ENCODE measurements around the gene CBLB. TPM values are rescaled to one million over a fixed set of nuclear protein-coding genes. Genes with fewer than 3 reads are reported as not detected.

CBLB gene
- total RNA-seq: 19.8 TPM

- Histone ChIP-seq H3K4me1 (ENCODE audit: control insufficient read depth in 3 of 3, insufficient read depth in 3 of 3, low read length in 3 of 3) (peaks cover 5 to 26% (median 5%) of the 10 kb centered on the region in 3 donors), H3K9me3 (ENCODE audit: control insufficient read depth in 3 of 3, low read length in 3 of 3) (no peaks in the 10 kb centered on the region), H3K27me3 (ENCODE audit: control insufficient read depth in 3 of 3, insufficient read depth in 3 of 3, low read length in 3 of 3) (no peaks in the 10 kb centered on the region), H3K27ac (ENCODE audit: low read depth, low read length) (peak within 1 kb of the TSS; percentile 92), H3K4me3 (ENCODE audit: low read length in 3 of 3) (peak within 1 kb of the TSS; percentile 85 to 96 (median 95)), H3K36me3 (ENCODE audit: control insufficient read depth in 3 of 3, insufficient read depth in 3 of 3, low read length in 3 of 3) (no peaks in the 10 kb centered on the region), H3K9ac (ENCODE audit: low read depth in 1 of 3, low read length in 3 of 3) (peak within 1 kb of the TSS; percentile 89 to 92 (median 89))
These were observed at the start of gene CBLB for GRCh38 chr3:105868742-105869530. TSS of gene CBLB (minus strand) at chr3:105869012. CDS start at chr3:105867577, 1,435 bp downstream.

- no peak overlapping the region for H3K27ac ChIP-seq (ENCODE audit: low read depth, low read length)
- no peak overlapping the region for H3K4me3 ChIP-seq (ENCODE audit: low read length in 3 of 3)
- peaks cover 0 to 4% (median 2%) of the 10 kb centered on the region in 3 donors for H3K9me3 ChIP-seq (ENCODE audit: control insufficient read depth in 3 of 3, low read length in 3 of 3)
- no peaks in the 10 kb centered on the region for H3K27me3 ChIP-seq (ENCODE audit: control insufficient read depth in 3 of 3, insufficient read depth in 3 of 3, low read length in 3 of 3)
- H3K36me3 ChIP-seq (ENCODE audit: control insufficient read depth in 3 of 3, insufficient read depth in 3 of 3, low read length in 3 of 3): no peaks in the 10 kb centered on the region
- H3K9ac ChIP-seq (ENCODE audit: low read depth in 1 of 3, low read length in 3 of 3): no peak overlapping the region
- no peaks in the 10 kb centered on the region for H3K4me1 ChIP-seq (ENCODE audit: control insufficient read depth in 3 of 3, insufficient read depth in 3 of 3, low read length in 3 of 3)
These were observed 48.0 kb upstream of the CBLB start for GRCh38 chr3:105916767-105917166.

DNA sequence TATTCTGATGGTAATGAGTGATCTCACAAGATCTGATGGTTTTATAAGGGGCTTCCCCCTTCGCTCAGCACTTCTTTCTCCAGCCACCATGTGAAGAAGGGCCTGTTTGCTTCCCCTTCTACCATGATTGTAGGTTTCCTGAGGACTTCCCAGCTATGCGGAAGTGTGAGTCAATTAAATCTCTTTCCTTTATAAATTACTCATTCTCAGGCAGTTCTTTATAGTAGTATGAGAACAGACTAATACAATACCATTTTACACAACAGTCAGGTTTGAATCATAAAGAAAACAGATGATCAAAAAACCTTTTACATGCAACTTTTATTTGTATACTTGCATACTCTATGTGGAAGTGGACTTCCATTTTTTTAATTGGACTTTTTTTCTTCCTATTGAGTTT is 46.7 kb upstream of the CBLB start:
- Histone ChIP-seq H3K9ac (ENCODE audit: low read depth in 1 of 3, low read length in 3 of 3) (no peak overlapping the region), H3K4me1 (ENCODE audit: control insufficient read depth in 3 of 3, insufficient read depth in 3 of 3, low read length in 3 of 3) (no peaks in the 10 kb centered on the region), H3K27ac (ENCODE audit: low read depth, low read length) (no peak overlapping the region), H3K36me3 (ENCODE audit: control insufficient read depth in 3 of 3, insufficient read depth in 3 of 3, low read length in 3 of 3) (no peaks in the 10 kb centered on the region), H3K4me3 (ENCODE audit: low read length in 3 of 3) (no peak overlapping the region), H3K9me3 (ENCODE audit: control insufficient read depth in 3 of 3, low read length in 3 of 3) (peaks cover 0 to 4% (median 0%) of the 10 kb centered on the region in 3 donors), H3K27me3 (ENCODE audit: control insufficient read depth in 3 of 3, insufficient read depth in 3 of 3, low read length in 3 of 3) (no peaks in the 10 kb centered on the region)

- Histone ChIP-seq H3K9me3 (ENCODE audit: control insufficient read depth in 3 of 3, low read length in 3 of 3) (peaks cover 0 to 4% (median 0%) of the 10 kb centered on the region in 3 donors), H3K27me3 (ENCODE audit: control insufficient read depth in 3 of 3, insufficient read depth in 3 of 3, low read length in 3 of 3) (no peaks in the 10 kb centered on the region), H3K36me3 (ENCODE audit: control insufficient read depth in 3 of 3, insufficient read depth in 3 of 3, low read length in 3 of 3) (no peaks in the 10 kb centered on the region), H3K9ac (ENCODE audit: low read depth in 1 of 3, low read length in 3 of 3) (no peak overlapping the region), H3K27ac (ENCODE audit: low read depth, low read length) (no peak overlapping the region), H3K4me3 (ENCODE audit: low read length in 3 of 3) (no peak overlapping the region), H3K4me1 (ENCODE audit: control insufficient read depth in 3 of 3, insufficient read depth in 3 of 3, low read length in 3 of 3) (no peaks in the 10 kb centered on the region)
These were observed 44.8 kb upstream of the CBLB start for GRCh38 chr3:105913616-105914015.

GRCh38 chr3:105912891-105913290 is 44.1 kb upstream of the CBLB start:
- H3K27me3 ChIP-seq (ENCODE audit: control insufficient read depth in 3 of 3, insufficient read depth in 3 of 3, low read length in 3 of 3): no peaks in the 10 kb centered on the region
- no peak overlapping the region for H3K9ac ChIP-seq (ENCODE audit: low read depth in 1 of 3, low read length in 3 of 3)

DNA sequence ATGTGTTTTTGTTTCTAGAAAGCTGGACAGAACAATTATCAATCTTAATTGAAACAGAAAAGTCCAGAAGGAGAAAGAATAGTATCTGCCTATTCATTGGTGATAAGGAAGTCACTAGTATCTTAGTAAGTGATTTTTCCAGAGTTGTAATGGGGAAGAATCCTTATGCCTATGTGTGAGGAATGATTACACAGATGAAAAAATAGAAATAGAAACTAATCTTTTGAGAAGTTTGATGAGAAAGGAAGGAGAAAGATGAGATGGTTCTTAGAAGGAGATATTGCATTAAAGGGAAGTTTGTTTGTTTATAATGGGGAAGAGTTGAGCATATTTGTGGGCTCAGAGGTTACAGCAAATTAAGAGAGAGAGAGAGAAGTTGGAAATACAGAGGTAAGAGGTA is 42.7 kb upstream of the CBLB start:
- Histone ChIP-seq H3K27me3 (ENCODE audit: control insufficient read depth in 3 of 3, insufficient read depth in 3 of 3, low read length in 3 of 3) (no peaks in the 10 kb centered on the region), H3K27ac (ENCODE audit: low read depth, low read length) (no peak overlapping the region), H3K4me1 (ENCODE audit: control insufficient read depth in 3 of 3, insufficient read depth in 3 of 3, low read length in 3 of 3) (peaks cover 0 to 5% (median 0%) of the 10 kb centered on the region in 3 donors), H3K9ac (ENCODE audit: low read depth in 1 of 3, low read length in 3 of 3) (no peak overlapping the region), H3K9me3 (ENCODE audit: control insufficient read depth in 3 of 3, low read length in 3 of 3) (peaks cover 0 to 4% (median 0%) of the 10 kb centered on the region in 3 donors), H3K36me3 (ENCODE audit: control insufficient read depth in 3 of 3, insufficient read depth in 3 of 3, low read length in 3 of 3) (no peaks in the 10 kb centered on the region), H3K4me3 (ENCODE audit: low read length in 3 of 3) (no peak overlapping the region)

More at GRCh38 chr3:105912891-105913290, 44.1 kb upstream of the CBLB start:
- Histone ChIP-seq H3K9me3 (ENCODE audit: control insufficient read depth in 3 of 3, low read length in 3 of 3) (peaks cover 0 to 4% (median 0%) of the 10 kb centered on the region in 3 donors), H3K4me1 (ENCODE audit: control insufficient read depth in 3 of 3, insufficient read depth in 3 of 3, low read length in 3 of 3) (no peaks in the 10 kb centered on the region), H3K36me3 (ENCODE audit: control insufficient read depth in 3 of 3, insufficient read depth in 3 of 3, low read length in 3 of 3) (no peaks in the 10 kb centered on the region), H3K27ac (ENCODE audit: low read depth, low read length) (no peak overlapping the region), H3K4me3 (ENCODE audit: low read length in 3 of 3) (no peak overlapping the region)

DNA sequence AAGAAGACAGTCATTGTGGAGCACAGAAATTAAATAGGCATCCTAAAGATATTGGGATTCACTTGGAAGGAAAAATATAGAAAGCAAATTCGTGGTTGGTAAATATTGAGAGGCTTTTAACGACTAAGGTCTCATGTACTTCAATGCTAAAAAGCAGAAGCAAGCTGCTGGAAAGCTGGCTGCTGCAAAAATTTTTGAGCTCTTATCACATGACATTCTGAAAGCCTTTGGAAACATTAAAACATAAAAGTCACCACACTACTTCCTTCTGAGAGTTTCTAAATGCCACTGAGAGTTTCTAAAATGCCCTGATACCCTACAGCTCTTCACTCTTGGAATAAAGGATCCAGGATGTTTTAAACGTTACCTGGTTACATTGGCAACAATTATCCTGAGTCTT is 39.0 kb upstream of the CBLB start:
- Histone ChIP-seq H3K9ac (ENCODE audit: low read depth in 1 of 3, low read length in 3 of 3) (no peak overlapping the region), H3K27me3 (ENCODE audit: control insufficient read depth in 3 of 3, insufficient read depth in 3 of 3, low read length in 3 of 3) (no peaks in the 10 kb centered on the region), H3K36me3 (ENCODE audit: control insufficient read depth in 3 of 3, insufficient read depth in 3 of 3, low read length in 3 of 3) (no peaks in the 10 kb centered on the region), H3K4me1 (ENCODE audit: control insufficient read depth in 3 of 3, insufficient read depth in 3 of 3, low read length in 3 of 3) (peaks cover 8 to 13% (median 11%) of the 10 kb centered on the region in 3 donors), H3K9me3 (ENCODE audit: control insufficient read depth in 3 of 3, low read length in 3 of 3) (no peaks in the 10 kb centered on the region), H3K4me3 (ENCODE audit: low read length in 3 of 3) (no peak overlapping the region), H3K27ac (ENCODE audit: low read depth, low read length) (peak overlapping the region; percentile 74)

DNA sequence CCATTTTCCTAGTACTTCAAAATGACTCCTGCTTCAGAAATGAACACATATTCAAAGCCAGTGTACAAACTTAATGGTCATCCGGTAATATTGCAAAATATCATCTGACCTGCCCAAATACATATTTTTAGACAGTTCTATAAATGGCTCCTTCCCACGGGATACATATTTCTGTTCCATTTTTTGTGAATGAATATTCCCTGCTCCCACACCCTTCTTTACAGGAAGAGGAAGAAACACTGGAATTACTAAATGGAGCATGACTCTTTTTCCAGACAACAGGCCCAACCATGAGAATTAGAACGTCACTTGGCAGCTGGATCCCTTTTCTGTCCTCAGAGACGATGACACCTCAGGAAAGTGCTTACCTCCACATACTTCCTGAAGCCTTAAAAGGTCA is 38.0 kb upstream of the CBLB start:
- Histone ChIP-seq H3K9me3 (ENCODE audit: control insufficient read depth in 3 of 3, low read length in 3 of 3) (no peaks in the 10 kb centered on the region), H3K4me3 (ENCODE audit: low read length in 3 of 3) (peak overlapping the region in 1 of 3 donors; percentile 32), H3K36me3 (ENCODE audit: control insufficient read depth in 3 of 3, insufficient read depth in 3 of 3, low read length in 3 of 3) (no peaks in the 10 kb centered on the region), H3K27me3 (ENCODE audit: control insufficient read depth in 3 of 3, insufficient read depth in 3 of 3, low read length in 3 of 3) (no peaks in the 10 kb centered on the region), H3K4me1 (ENCODE audit: control insufficient read depth in 3 of 3, insufficient read depth in 3 of 3, low read length in 3 of 3) (peaks cover 8 to 13% (median 11%) of the 10 kb centered on the region in 3 donors), H3K9ac (ENCODE audit: low read depth in 1 of 3, low read length in 3 of 3) (no peak overlapping the region), H3K27ac (ENCODE audit: low read depth, low read length) (peak overlapping the region; percentile 74)

DNA sequence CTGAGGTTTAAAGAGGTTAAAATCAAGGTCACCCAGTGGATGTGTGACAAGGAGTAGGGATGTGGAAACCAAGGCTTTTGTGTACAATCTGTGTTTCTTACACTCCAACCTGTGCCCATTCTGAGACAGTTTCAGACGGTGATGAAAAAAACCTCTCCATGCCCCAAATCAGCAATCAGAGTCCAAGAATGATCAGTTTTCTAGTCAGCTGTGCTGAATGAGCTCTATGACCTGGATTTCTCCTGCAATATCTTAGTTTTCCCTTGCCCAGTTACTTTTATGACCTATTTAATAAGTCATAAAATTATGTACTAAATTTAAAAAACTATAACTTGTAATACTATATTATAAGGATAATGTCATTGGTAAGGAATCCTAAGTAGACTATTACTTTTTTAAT is 37.5 kb upstream of the CBLB start:
- Histone ChIP-seq H3K9ac (ENCODE audit: low read depth in 1 of 3, low read length in 3 of 3) (no peak overlapping the region), H3K4me3 (ENCODE audit: low read length in 3 of 3) (no peak overlapping the region)

DNA sequence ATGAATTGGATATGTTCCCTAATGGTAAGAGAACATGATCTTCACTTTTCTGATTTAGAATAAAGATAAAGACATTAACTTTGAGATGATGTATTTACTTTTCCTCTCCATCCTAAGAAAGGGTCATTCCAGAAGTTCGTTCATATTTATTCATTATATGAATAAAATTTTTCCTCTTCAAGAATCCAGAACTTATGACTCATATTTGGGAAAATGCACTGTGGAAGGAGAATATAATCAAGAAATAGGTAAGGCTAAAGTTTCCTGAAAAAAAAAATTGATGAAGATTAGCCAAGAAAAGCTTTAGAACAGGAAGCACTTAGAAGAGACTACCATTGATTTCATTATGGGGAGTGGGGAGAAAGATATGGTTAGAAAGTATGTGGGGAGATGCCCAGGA is 36.5 kb upstream of the CBLB start:
- H3K4me1 ChIP-seq (ENCODE audit: control insufficient read depth in 3 of 3, insufficient read depth in 3 of 3, low read length in 3 of 3): peaks cover 8 to 13% (median 11%) of the 10 kb centered on the region in 3 donors
- H3K36me3 ChIP-seq (ENCODE audit: control insufficient read depth in 3 of 3, insufficient read depth in 3 of 3, low read length in 3 of 3): no peaks in the 10 kb centered on the region
- H3K4me3 ChIP-seq (ENCODE audit: low read length in 3 of 3): no peak overlapping the region
- H3K9me3 ChIP-seq (ENCODE audit: control insufficient read depth in 3 of 3, low read length in 3 of 3): no peaks in the 10 kb centered on the region
- H3K27me3 ChIP-seq (ENCODE audit: control insufficient read depth in 3 of 3, insufficient read depth in 3 of 3, low read length in 3 of 3): no peaks in the 10 kb centered on the region
- no peak overlapping the region for H3K9ac ChIP-seq (ENCODE audit: low read depth in 1 of 3, low read length in 3 of 3)
- H3K27ac ChIP-seq (ENCODE audit: low read depth, low read length): no peak overlapping the region

More for the DNA sequence above, 37.5 kb upstream of the CBLB start:
- H3K36me3 ChIP-seq (ENCODE audit: control insufficient read depth in 3 of 3, insufficient read depth in 3 of 3, low read length in 3 of 3): no peaks in the 10 kb centered on the region
- H3K27me3 ChIP-seq (ENCODE audit: control insufficient read depth in 3 of 3, insufficient read depth in 3 of 3, low read length in 3 of 3): no peaks in the 10 kb centered on the region
- peak overlapping the region; percentile 74 for H3K27ac ChIP-seq (ENCODE audit: low read depth, low read length)
- peaks cover 8 to 13% (median 11%) of the 10 kb centered on the region in 3 donors for H3K4me1 ChIP-seq (ENCODE audit: control insufficient read depth in 3 of 3, insufficient read depth in 3 of 3, low read length in 3 of 3)
- no peaks in the 10 kb centered on the region for H3K9me3 ChIP-seq (ENCODE audit: control insufficient read depth in 3 of 3, low read length in 3 of 3)
